Measurements from ENCODE around the gene TEX14.
A peak's percentile ranks its signal among the peaks of the same experiment; 100 is the strongest.

TEX14 gene

DNA sequence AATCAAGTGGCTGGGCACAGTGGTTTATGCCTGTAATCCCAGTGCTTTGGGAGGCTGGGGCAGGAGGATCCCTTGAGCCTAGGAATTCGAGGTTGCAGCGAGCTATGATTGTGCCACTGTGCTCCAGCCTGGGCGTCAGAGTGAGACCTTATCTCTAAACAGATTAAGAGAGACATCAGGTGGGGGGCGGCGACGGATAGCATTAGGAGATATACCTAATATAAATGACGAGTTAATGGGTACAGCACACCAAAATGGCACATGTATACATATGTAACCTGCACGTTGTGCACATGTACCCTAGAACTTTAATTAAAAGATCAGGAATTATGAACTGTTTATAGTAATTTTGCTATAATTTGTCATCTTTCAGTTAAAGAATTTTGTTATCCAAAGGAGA lies 10.9 kb upstream of the TEX14 start:
- no peak for DNase-seq (ENCODE audit: low read depth)
- TF ChIP-seq CTCF (conservative IDR thresholded peaks at IDR 0.05; ENCODE audit: low read depth, low read length): no peak
- no peak overlapping the region for H3K4me3 ChIP-seq (ENCODE audit: low read length)

DNA sequence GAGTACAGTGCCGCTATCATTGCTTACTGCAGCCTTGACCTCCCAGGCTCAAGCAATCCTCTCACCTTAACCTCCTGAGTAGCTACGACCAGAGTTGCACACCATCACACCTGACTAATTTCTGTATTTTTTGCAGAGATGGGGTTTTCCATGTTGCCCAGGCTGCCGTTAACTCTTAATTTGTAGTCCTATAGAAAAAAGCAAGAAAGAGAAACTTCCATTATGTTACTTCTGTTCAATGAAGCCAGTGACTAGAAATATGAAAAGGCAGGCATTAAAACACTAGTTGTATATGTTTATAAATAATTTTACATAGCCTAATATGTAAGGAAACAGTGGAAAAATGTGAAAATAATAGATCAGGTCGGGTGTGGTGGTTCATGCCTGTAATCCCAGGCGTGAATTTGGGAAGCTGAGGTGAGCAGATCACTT lies 10.2 kb upstream of the TEX14 start:
- no peak for DNase-seq (ENCODE audit: low read depth)
- TF ChIP-seq CTCF (conservative IDR thresholded peaks at IDR 0.05; ENCODE audit: low read depth, low read length): no peak

GRCh38 chr17:58699771-58700170 lies 7.9 kb upstream of the TEX14 start:
- no peak overlapping the region for H3K4me3 ChIP-seq (ENCODE audit: low read length)
- TF ChIP-seq CTCF (conservative IDR thresholded peaks at IDR 0.05; ENCODE audit: low read depth, low read length): no peak
- no peak for DNase-seq (ENCODE audit: low read depth)

More for the DNA sequence above, 10.2 kb upstream of the TEX14 start:
- H3K4me3 ChIP-seq (ENCODE audit: low read length): no peak overlapping the region

GRCh38 chr17:58694826-58695225 lies 3.0 kb upstream of the TEX14 start:
- H3K4me3 ChIP-seq (ENCODE audit: low read length): no peak overlapping the region
- TF ChIP-seq CTCF (conservative IDR thresholded peaks at IDR 0.05; ENCODE audit: low read depth, low read length): no peak
- no peak for DNase-seq (ENCODE audit: low read depth)

- no peak for DNase-seq (ENCODE audit: low read depth)
- TF ChIP-seq CTCF (conservative IDR thresholded peaks at IDR 0.05; ENCODE audit: low read depth, low read length): no peak
- no peak overlapping the region for H3K4me3 ChIP-seq (ENCODE audit: low read length)
These were observed 2.5 kb upstream of the TEX14 start for GRCh38 chr17:58694302-58694701.

DNA sequence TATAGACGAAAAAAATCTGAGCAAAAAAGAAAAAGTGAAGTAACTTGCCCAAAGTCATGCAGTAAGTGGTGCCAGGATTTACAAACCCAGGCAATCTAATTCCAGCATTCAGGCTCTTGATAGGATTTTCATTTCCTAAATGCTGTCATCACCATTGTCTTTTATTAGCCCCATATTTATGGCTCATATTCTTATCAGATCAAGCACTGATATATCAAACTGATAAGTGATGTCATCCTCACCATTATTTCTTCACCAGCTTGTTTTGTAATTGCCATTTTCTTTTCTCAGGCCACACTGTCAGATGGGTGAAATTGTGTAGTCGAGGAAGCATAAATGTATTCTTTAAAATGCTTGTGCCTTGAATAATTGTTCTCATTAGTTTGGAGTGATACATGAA lies 1.9 kb upstream of the TEX14 start:
- no peak for TF ChIP-seq CTCF (conservative IDR thresholded peaks at IDR 0.05; ENCODE audit: low read depth, low read length)
- H3K4me3 ChIP-seq (ENCODE audit: low read length): no peak overlapping the region
- no peak for DNase-seq (ENCODE audit: low read depth)

- H3K4me3 ChIP-seq (ENCODE audit: low read length): peak overlapping the region; percentile 75
- no peak for TF ChIP-seq CTCF (conservative IDR thresholded peaks at IDR 0.05; ENCODE audit: low read depth, low read length)
- no peak for DNase-seq (ENCODE audit: low read depth)
These were observed 1.4 kb upstream of the TEX14 start for GRCh38 chr17:58693208-58693607.
